Measurements from ENCODE around the gene ALPG.
"Not testable (repeated sequence)": the region's sequence is repeated elsewhere in the genome, so short reads cannot be mapped to it uniquely, and the experiment has no call there.

Gene ALPG

GRCh38 chr2:232377841-232378734 lies 28.6 kb upstream of the ALPG start:
- no peak for DNase-seq

- DNase-seq = not testable (repeated sequence)
Measured at GRCh38 chr2:232378735-232379151, 27.9 kb upstream of the ALPG start, which contains the start of gene ALPP. Gene ALPP (plus strand): TSS chr2:232378751. CDS start chr2:232378803, 52 bp downstream.

- DNase-seq = not testable (repeated sequence)
Measured at GRCh38 chr2:232379610-232380590, 26.7 kb upstream of the ALPG start.

GRCh38 chr2:232381204-232382031 lies 25.2 kb upstream of the ALPG start:
- DNase-seq = not testable (repeated sequence)

- no peak for DNase-seq
Measured at GRCh38 chr2:232382331-232383225, 24.1 kb upstream of the ALPG start.

- DNase-seq = no peak
Measured at GRCh38 chr2:232384466-232384865, 22.2 kb upstream of the ALPG start.

- DNase-seq = not testable (repeated sequence)
Measured at GRCh38 chr2:232385058-232385457, 21.6 kb upstream of the ALPG start.

GRCh38 chr2:232385660-232386489 lies 20.8 kb upstream of the ALPG start:
- DNase-seq = no peak

- no peak for DNase-seq
Measured at GRCh38 chr2:232386490-232386739, 20.2 kb upstream of the ALPG start.

GRCh38 chr2:232386740-232387450 lies 19.7 kb upstream of the ALPG start:
- no peak for DNase-seq

- DNase-seq = no peak
Measured at GRCh38 chr2:232387451-232388171, 19.0 kb upstream of the ALPG start.

GRCh38 chr2:232388324-232388891 lies 18.2 kb upstream of the ALPG start:
- no peak for DNase-seq

- DNase-seq = no peak
Measured at GRCh38 chr2:232389327-232389726, 17.3 kb upstream of the ALPG start.

- no peak for DNase-seq
Measured at GRCh38 chr2:232390661-232391060, 16.0 kb upstream of the ALPG start.

GRCh38 chr2:232393556-232393955 lies 13.1 kb upstream of the ALPG start:
- DNase-seq = no peak

- DNase-seq = not testable (repeated sequence)
Measured at GRCh38 chr2:232394431-232394830, 12.2 kb upstream of the ALPG start.

- DNase-seq = no peak
Measured at GRCh38 chr2:232395586-232395985, 11.1 kb upstream of the ALPG start.

GRCh38 chr2:232396683-232397082 lies 10.0 kb upstream of the ALPG start:
- DNase-seq = no peak
